K562 (cell line): Measurements from ENCODE around the gene IL17RC. TPM values are rescaled to one million over a fixed set of nuclear protein-coding genes. Genes with fewer than 3 reads are reported as not detected.

Experiments
- ATAC-seq: fragments of 200-7000 bp; cut with Tn5 transposase; 3 replicates; pipeline ENCODE4 v1.9.1; 2020; ENCODE audit warnings: moderate library complexity
- BruUV-seq: library from RNA; stranded (reverse); fragments of 400-500 nt; replicated peaks from 2 replicates; lab custom pipeline; 2021; lab: Mats Ljungman, UMichigan
- CTCF ChIA-PET: fragments of 300-600 bp; formaldehyde crosslinking; extraction: SDS; loops from one replicate; lab custom pipeline; 2021; ENCODE audit warnings: low intra/inter-chr PET ratio; lab: Yijun Ruan, JAX
- POLR2A ChIA-PET: fragments of 300-600, 350-650 bp; sonication (Branson Sonifier 250); formaldehyde crosslinking; extraction: SDS; loops from one replicate; lab custom pipeline; 2021; ENCODE audit warnings: antibody characterized with exemption, inconsistent platforms; lab: Yijun Ruan, JAX
- DNase-seq, 4 experiments: peaks; one replicate each; pipeline versions ENCODE4 v3.0.0 to v3.0.0-alpha.2; 2011 to 2018; ENCODE audit warnings: low spot score in 3 of 4, mixed read lengths in 3 of 4; ENCODE audit errors: extremely low read depth in 1 of 4
- FAIRE-seq: peaks from 2 replicates; lab custom pipeline; 2011; peaks lifted over from hg19 to GRCh38; lab: Jason Lieb, UNC
- H2AFZ ChIP-seq: 2 replicates; pipeline ENCODE4 v1.6.0; 2011; ENCODE audit warnings: low read depth, low read length, control low read depth, inconsistent platforms
- H3K27ac ChIP-seq: fragments of 200-600 bp; 3 replicates; pipeline ENCODE4 v1.8.0; 2011; ENCODE audit warnings: low read depth, mild to moderate bottlenecking, control low read depth, inconsistent platforms, low read length, moderate library complexity, mixed read lengths; ENCODE audit errors: extremely low read depth
- H3K27me3 ChIP-seq, 2 experiments: fragments of 300-600 bp in 1 of 2; 2 replicates in 1 of 2; 3 replicates in 1 of 2; pipeline versions ENCODE4 v1.6.0 to v1.8.0; 2011; ENCODE audit warnings: inconsistent platforms in 2 of 2, low read length in 2 of 2, mild to moderate bottlenecking in 1 of 2, mixed read lengths in 1 of 2, moderate library complexity in 1 of 2; ENCODE audit not compliant: control insufficient read depth in 2 of 2, insufficient read depth in 2 of 2
- H3K36me3 ChIP-seq: fragments of 300-600 bp; 3 replicates; pipeline ENCODE4 v1.8.0; 2011; ENCODE audit warnings: mild to moderate bottlenecking, low read length, inconsistent platforms; ENCODE audit not compliant: control insufficient read depth, insufficient read depth
- H3K4me1 ChIP-seq, 2 experiments: fragments of 200-600 bp in 1 of 2; replicated peaks in 1 of 2; 2 replicates in 1 of 2; 3 replicates in 1 of 2; pipeline versions ENCODE4 v1.5.1 to v1.8.0; 2011; ENCODE audit warnings: inconsistent platforms in 2 of 2, low read length in 2 of 2, mild to moderate bottlenecking in 1 of 2, mixed read lengths in 1 of 2, moderate library complexity in 1 of 2; ENCODE audit not compliant: control insufficient read depth in 2 of 2, insufficient read depth in 2 of 2
- H3K4me2 ChIP-seq: 2 replicates; pipeline ENCODE4 v1.6.1; 2011; ENCODE audit warnings: low read length, control low read depth, inconsistent platforms, mixed read lengths; ENCODE audit not compliant: insufficient read depth
- H3K4me3 ChIP-seq: fragments of 200-600 bp; sonication (generic), shearing (Covaris generic); 2 replicates; pipeline ENCODE4 v1.5.1; 2016; ENCODE audit warnings: control low read depth, inconsistent platforms
- H3K79me2 ChIP-seq: fragments of 200-600 bp; 3 replicates; pipeline ENCODE4 v1.8.0; 2011; ENCODE audit warnings: low read length, inconsistent platforms; ENCODE audit not compliant: control insufficient read depth, insufficient read depth
- H3K9ac ChIP-seq, 2 experiments: 2 replicates each; pipeline versions ENCODE4 v1.6.0 to v1.6.1; 2011; ENCODE audit warnings: low read depth in 2 of 2, low read length in 2 of 2, control low read depth in 1 of 2, inconsistent platforms in 1 of 2, mild to moderate bottlenecking in 1 of 2, mixed read lengths in 1 of 2; ENCODE audit not compliant: insufficient read depth in 1 of 2
- H3K9me1 ChIP-seq: one replicate; pipeline ENCODE4 v1.6.0; 2011; ENCODE audit warnings: inconsistent platforms, mild to moderate bottlenecking, low read length, moderate library complexity; ENCODE audit not compliant: control insufficient read depth, insufficient read depth
- H3K9me3 ChIP-seq: replicated peaks from 2 replicates; pipeline ENCODE4 v1.5.1; 2011; ENCODE audit warnings: low read depth, low read length, inconsistent platforms; ENCODE audit not compliant: control insufficient read depth, insufficient read depth
- H4K20me1 ChIP-seq: replicated peaks from 2 replicates; pipeline ENCODE4 v1.6.1; 2011; ENCODE audit warnings: low read length, inconsistent platforms, mixed read lengths; ENCODE audit not compliant: control insufficient read depth, insufficient read depth
- HDAC1 ChIP-seq, 2 experiments: fragments of 450-650 bp; IDR thresholded peaks; 2 replicates each; pipeline ENCODE4 v1.6.1; 2016 to 2017; ENCODE audit warnings: inconsistent platforms in 1 of 2, mild to moderate bottlenecking in 1 of 2, moderate library complexity in 1 of 2
- MECOM ChIP-seq: fragments of 250-450 bp; sonication (Bioruptor Pico); IDR thresholded peaks from 2 replicates; pipeline ENCODE4 v1.8.0; 2022; ENCODE audit warnings: inconsistent platforms
- MED1 ChIP-seq: sonication (generic); formaldehyde crosslinking; IDR thresholded peaks from 2 replicates; pipeline ENCODE4 v1.8.1; 2023; ENCODE audit warnings: missing genetic modification reagents, borderline replicate concordance
- MEIS2 ChIP-seq: fragments of 450-650 bp; IDR thresholded peaks from 2 replicates; pipeline ENCODE4 v1.6.1; 2014; ENCODE audit warnings: mild to moderate bottlenecking; ENCODE audit not compliant: partially characterized antibody
- SMC3 ChIP-seq: conservative IDR thresholded peaks from 2 replicates; pipeline ENCODE4 v1.6.1; 2011; ENCODE audit warnings: low read depth, low read length, improper control_type of control experiment; ENCODE audit not compliant: insufficient read depth
- TCF7 ChIP-seq: sonication (generic); IDR thresholded peaks from 2 replicates; pipeline ENCODE4 v1.6.1; 2016; ENCODE audit warnings: antibody characterized with exemption, borderline replicate concordance
- WGBS: fragments of 100-300 bp; shearing (Covaris generic); methylation state at CpG from one replicate; pipeline ENCODE4 v1.1.6; 2016; ENCODE audit warnings: low coverage, mixed read lengths; ENCODE audit not compliant: insufficient coverage; ENCODE audit errors: missing lambda C conversion rate; 5-methylcytosine and 5-hydroxymethylcytosine counted together
- in situ Hi-C: fragments of 300-500 bp; cut with MboI; formaldehyde crosslinking; loops from 4 replicates; pipeline ENCODE4 v1.15.0; 2018; ENCODE audit warnings: inconsistent platforms, mixed read lengths
- intact Hi-C: fragments of 100-400 bp; cut with micrococcal nuclease; formaldehyde crosslinking; loops from 2 replicates; pipeline ENCODE4 v1.14.2; 2022
- polyA plus RNA-seq, 8 experiments: library from polyadenylated mRNA; depleted of rRNA in 4 of 8; stranded (reverse) in 5 of 8; unstranded in 3 of 8; fragments of >200 nt; fragmentation: Nextera tagmentation in 2 of 8; fragmentation: Illumina TruSeq in 1 of 8; extraction: Ambion mirVana in 2 of 8; extraction: Trizol in 1 of 8; gene quantifications; 2 replicates each; pipeline versions ENCODE4 v1.2.1 to v1.2.3, GENCODE V29; 2011 to 2014; ENCODE audit warnings: inconsistent platforms in 1 of 8, missing spikeins in 1 of 8
- total RNA-seq, 7 experiments: library from RNA; depleted of rRNA in 6 of 7; stranded (reverse); fragments of >200 nt in 6 of 7; fragmentation: Illumina TruSeq in 2 of 7; extraction: Trizol in 2 of 7; gene quantifications; 2 replicates each; pipeline versions ENCODE4 v1.2.1 to v1.2.3, GENCODE V29; 2011 to 2021; ENCODE audit warnings: low replicate concordance in 1 of 7

Gene IL17RC
- total and polyA plus RNA-seq, 9 of the 15 experiments (the other 6 are each of a cell fraction or from before 2014, with no cell fraction given), result 0.15 to 11.4 (median 7.1) TPM; not detected in 1

GRCh38 chr3:9867106-9867505, 49.8 kb upstream of the IL17RC start:
- no peak overlapping the region for H3K4me2 ChIP-seq
- H3K9me3 ChIP-seq, result no peaks in the 10 kb centered on the region
- POLR2A ChIA-PET, result interaction anchor here (0.5 to 0.9 kb wide), 3 partner anchors 9 to 88 kb away, joined by 3 to 4 read pairs (median 3); no protein-coding TSS in a partner anchor
- ATAC-seq (no peak), DNase-seq (no peak), FAIRE-seq (no peak)
- TF ChIP-seq HDAC1 (IDR thresholded peaks at IDR 0.05) (no peak), TCF7 (no peak), MED1 (CRISPR knock-in tag) (no peak)
- H4K20me1 ChIP-seq, result no peaks in the 10 kb centered on the region
- no peaks in the 10 kb centered on the region for H3K27me3 ChIP-seq
- CTCF ChIA-PET, result no interaction called here
- no peak overlapping the region for H2AFZ ChIP-seq
- no peaks in the 10 kb centered on the region for H3K9me1 ChIP-seq
- no TSS peak for BruUV-seq
- H3K79me2 ChIP-seq, result no peaks in the 10 kb centered on the region
- in situ Hi-C loops (no loop called here), intact Hi-C loops (no loop called here)
- no peak overlapping the region for H3K27ac ChIP-seq
- peaks cover 6 to 20% of the 10 kb centered on the region in 2 experiments; a peak in 4 of 5 replicates for H3K4me1 ChIP-seq
- WGBS, result 46% methylated on average over 12 of the region's 12 CpGs
- H3K4me3 ChIP-seq, result no peak overlapping the region
- H3K36me3 ChIP-seq, result no peaks in the 10 kb centered on the region
- no peak overlapping the region; a peak in 1 of 4 replicates for H3K9ac ChIP-seq

GRCh38 chr3:9869955-9870354, 46.9 kb upstream of the IL17RC start:
- TF ChIP-seq SMC3 (no peak), MECOM (no peak), MEIS2 (peak; percentile 50)
- Histone ChIP-seq H3K9me3 (no peaks in the 10 kb centered on the region), H3K4me2 (no peak overlapping the region), H3K79me2 (no peaks in the 10 kb centered on the region), H3K9ac (no peak overlapping the region; a peak in 1 of 4 replicates), H3K27me3 (no peaks in the 10 kb centered on the region), H4K20me1 (no peaks in the 10 kb centered on the region), H3K9me1 (no peaks in the 10 kb centered on the region), H3K27ac (no peak overlapping the region), H3K36me3 (no peaks in the 10 kb centered on the region), H3K4me1 (peaks cover 0 to 3% of the 10 kb centered on the region in 2 experiments; a peak in 2 of 5 replicates), H2AFZ (peak overlapping the region; percentile 54; the same call in 1 of the 2 replicates), H3K4me3 (no peak overlapping the region)
- POLR2A ChIA-PET, result interaction anchor here (1.3 kb wide), 1 partner anchor 15 kb away, joined by 10 read pairs; no protein-coding TSS in a partner anchor
- 29% methylated on average over 5 of the region's 5 CpGs for WGBS
- DNase-seq, result no peak
- FAIRE-seq, result no peak
- in situ Hi-C loops, result no loop called here
- peak; percentile 18 for ATAC-seq
- intact Hi-C loops, result no loop called here
- no TSS peak for BruUV-seq
- CTCF ChIA-PET, result no interaction called here
